Thoracic aorta (tissue), 2 donors: ENCODE results near the gene TACC2. TPM values are rescaled to one million over a fixed set of nuclear protein-coding genes. Genes with fewer than 3 reads are reported as not detected.

Experiments used
- ATAC-seq: fragments of 150-250 bp; one replicate; pipeline ENCODE4 v1.8.0; 2017; ENCODE audit warnings: low read depth; ENCODE audit not compliant: insufficient number of reproducible peaks, low FRiP score
- DNase-seq: peaks from one replicate; pipeline ENCODE4 v3.0.0-alpha.2; 2020; ENCODE audit warnings: low spot score
- H3K27ac ChIP-seq, 2 donors: fragments of 200-600 bp; sonication (generic); 1 replicate in 1 of 2; 2 replicates in 1 of 2; pipeline ENCODE4 v1.5.1; 2016; ENCODE audit warnings: mild to moderate bottlenecking in 2 of 2, moderate library complexity in 2 of 2
- H3K27me3 ChIP-seq: fragments of 200-600 bp; sonication (generic); replicated peaks from 2 replicates; pipeline ENCODE4 v1.6.0; 2016; ENCODE audit warnings: mild to moderate bottlenecking; ENCODE audit not compliant: insufficient read depth
- H3K36me3 ChIP-seq: fragments of 200-600 bp; sonication (generic); one replicate; pipeline ENCODE4 v1.5.1; 2016
- H3K4me1 ChIP-seq, 2 donors: fragments of 200-600 bp; sonication (generic); 1 replicate in 1 of 2; 2 replicates in 1 of 2; pipeline versions ENCODE4 v1.5.1 to v1.6.0; 2016; ENCODE audit warnings: low read depth in 2 of 2, mild to moderate bottlenecking in 1 of 2; ENCODE audit not compliant: control insufficient read depth in 1 of 2
- H3K4me3 ChIP-seq: fragments of 200-600 bp; sonication (generic); 2 replicates; pipeline ENCODE4 v1.5.1; 2016; ENCODE audit warnings: mild to moderate bottlenecking
- H3K9me3 ChIP-seq: fragments of 200-600 bp; sonication (generic); 2 replicates; pipeline ENCODE4 v1.5.1; 2016
- CTCF ChIP-seq: fragments of 200-600 bp; sonication (generic); IDR thresholded peaks from one replicate; pipeline ENCODE4 v1.5.1; 2019; ENCODE audit warnings: antibody characterized with exemption
- total RNA-seq, 2 donors: library from RNA; depleted of rRNA; stranded (reverse); fragments of >200 nt; gene quantifications; one replicate each; pipeline versions ENCODE4 v1.1.0 to v1.2.3, GENCODE V29; 2016

Gene TACC2
- total RNA-seq, 2 donors from 2014 or later, result 52.1 to 71.0 TPM

GRCh38 chr10:121949049-121949448, 39.9 kb upstream of the TACC2 start:
- Histone ChIP-seq H3K27me3 (no peaks in the 10 kb centered on the region), H3K9me3 (no peaks in the 10 kb centered on the region), H3K4me3 (no peak overlapping the region), H3K27ac (no peak overlapping the region), H3K36me3 (peaks cover 4% of the 10 kb centered on the region), H3K4me1 (no peaks in the 10 kb centered on the region)
- DNase-seq, result no peak
- TF ChIP-seq CTCF, result no peak
- ATAC-seq, result no peak

GRCh38 chr10:121949451-121949850, 39.5 kb upstream of the TACC2 start:
- DNase-seq, result no peak
- Histone ChIP-seq H3K27me3 (no peaks in the 10 kb centered on the region), H3K4me3 (no peak overlapping the region), H3K36me3 (peaks cover 4% of the 10 kb centered on the region), H3K27ac (no peak overlapping the region), H3K4me1 (no peaks in the 10 kb centered on the region), H3K9me3 (no peaks in the 10 kb centered on the region)
- ATAC-seq, result no peak
- no peak for TF ChIP-seq CTCF

GRCh38 chr10:121952226-121952625, 36.7 kb upstream of the TACC2 start:
- H3K27ac ChIP-seq, result no peak overlapping the region
- DNase-seq (no peak), ATAC-seq (no peak)
- H3K9me3 ChIP-seq, result no peaks in the 10 kb centered on the region
- H3K4me1 ChIP-seq, result no peaks in the 10 kb centered on the region
- no peak for TF ChIP-seq CTCF
- no peak overlapping the region for H3K4me3 ChIP-seq
- peaks cover 8% of the 10 kb centered on the region for H3K36me3 ChIP-seq
- H3K27me3 ChIP-seq, result no peaks in the 10 kb centered on the region

GRCh38 chr10:121956111-121957061, 32.6 kb upstream of the TACC2 start:
- no peak overlapping the region for H3K27ac ChIP-seq
- H3K4me3 ChIP-seq, result no peak overlapping the region
- H3K36me3 ChIP-seq, result peaks cover 12% of the 10 kb centered on the region
- TF ChIP-seq CTCF, result no peak
- H3K27me3 ChIP-seq, result no peaks in the 10 kb centered on the region
- DNase-seq (no peak), ATAC-seq (no peak)
- H3K4me1 ChIP-seq, result no peaks in the 10 kb centered on the region
- H3K9me3 ChIP-seq, result no peaks in the 10 kb centered on the region

- Histone ChIP-seq H3K27ac (no peak overlapping the region), H3K4me1 (no peaks in the 10 kb centered on the region), H3K4me3 (no peak overlapping the region), H3K9me3 (no peaks in the 10 kb centered on the region), H3K27me3 (no peaks in the 10 kb centered on the region), H3K36me3 (peaks cover 15% of the 10 kb centered on the region)
- DNase-seq, result no peak
- ATAC-seq, result no peak
- TF ChIP-seq CTCF, result no peak
Measured at GRCh38 chr10:121959671-121960070, 29.3 kb upstream of the TACC2 start.
